GM18502 (cell line): ENCODE measurements around the gene PSMG1.

Source experiments
- ATAC-seq: cut with Tn5 transposase; IDR thresholded peaks from one replicate; pipeline ENCODE4 v1.9.1; 2021; ENCODE audit warnings: mild to moderate bottlenecking; ENCODE audit not compliant: unreplicated experiment, poor library complexity

Gene PSMG1

GRCh38 chr21:39189857-39190604 is 6.8 kb upstream of the PSMG1 start:
- no peak for ATAC-seq

- ATAC-seq = no peak
Observed at GRCh38 chr21:39188521-39189139, 5.4 kb upstream of the PSMG1 start.

- ATAC-seq = no peak
Observed at GRCh38 chr21:39187141-39187540, 3.9 kb upstream of the PSMG1 start.

GRCh38 chr21:39186676-39187075 is 3.4 kb upstream of the PSMG1 start:
- ATAC-seq = no peak

GRCh38 chr21:39185157-39185556 is 1.9 kb upstream of the PSMG1 start:
- no peak for ATAC-seq

- no peak for ATAC-seq
Observed at GRCh38 chr21:39184050-39184980, 1.1 kb upstream of the PSMG1 start.

- no peak for ATAC-seq
Observed at GRCh38 chr21:39182484-39183271, 573 bp downstream of the PSMG1 start.

- no peak for ATAC-seq
Observed at GRCh38 chr21:39182016-39182415, 1.2 kb downstream of the PSMG1 start.

GRCh38 chr21:39181205-39181818 is 1.9 kb downstream of the PSMG1 start:
- no peak for ATAC-seq

GRCh38 chr21:39180429-39181019 is 2.7 kb downstream of the PSMG1 start:
- no peak for ATAC-seq

GRCh38 chr21:39178421-39178820 is 4.8 kb downstream of the PSMG1 start:
- no peak for ATAC-seq

- ATAC-seq = no peak
Observed at GRCh38 chr21:39176271-39176709, 7.0 kb downstream of the PSMG1 start.

GRCh38 chr21:39175665-39176064 is 7.6 kb downstream of the PSMG1 start:
- ATAC-seq = no peak

- no peak for ATAC-seq
Observed at GRCh38 chr21:39175154-39175553, 8.1 kb downstream of the PSMG1 start.

- ATAC-seq = no peak
Observed at GRCh38 chr21:39173716-39174680, 9.3 kb downstream of the PSMG1 start.

- no peak for ATAC-seq
Observed at GRCh38 chr21:39169906-39170305, 13.3 kb downstream of the PSMG1 start.

GRCh38 chr21:39168800-39169199 is 14.5 kb downstream of the PSMG1 start:
- no peak for ATAC-seq

- no peak for ATAC-seq
Observed at GRCh38 chr21:39164523-39164922, 18.7 kb downstream of the PSMG1 start.
